ENCODE measurements around the gene ATP11A.

Gene ATP11A

DNA sequence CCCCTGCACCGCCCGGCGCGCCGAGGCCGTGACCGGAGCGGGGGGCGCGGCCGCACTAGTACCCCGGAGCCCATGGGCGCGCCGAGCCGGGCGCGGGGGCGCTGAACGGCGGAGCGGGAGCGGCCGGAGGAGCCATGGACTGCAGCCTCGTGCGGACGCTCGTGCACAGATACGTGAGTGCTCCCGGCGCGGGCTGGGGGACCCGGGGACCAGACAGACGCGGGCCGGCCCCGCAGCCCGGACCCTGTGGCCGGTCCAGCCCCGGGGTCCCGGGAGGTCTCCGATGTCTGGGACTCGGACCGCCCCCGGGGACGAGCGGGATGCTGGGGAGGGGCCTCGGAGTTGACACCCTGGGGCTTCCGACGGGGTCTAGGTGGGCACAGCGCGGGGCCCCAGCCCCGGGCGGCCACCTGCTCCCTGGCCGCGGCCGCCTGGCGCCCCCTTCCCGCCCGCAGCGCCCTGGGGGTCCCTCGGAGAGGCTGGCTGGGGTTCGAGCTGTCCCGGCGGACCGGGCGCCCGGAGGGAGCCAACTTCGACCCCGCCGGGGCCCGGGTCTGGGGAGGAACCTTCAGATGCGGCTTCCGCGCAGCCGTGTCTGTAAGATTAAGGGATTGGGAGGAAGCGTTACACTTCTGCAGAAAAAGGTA, 568 bp downstream of the ATP11A start:
- Histone ChIP-seq H3K79me2 (peaks cover 15% of the 10 kb centered on the region), H3K9me3 (ENCODE audit: control insufficient read depth, low read length) (no peaks in the 10 kb centered on the region), H3K4me2 (ENCODE audit: low read length) (peak overlapping the region; percentile 75), H3K4me1 (peaks cover 3% of the 10 kb centered on the region), H3K9ac (peak overlapping the region; percentile 14), H3K4me3 (ENCODE audit: low read depth, low read length) (peak overlapping the region; percentile 67), H2AFZ (peak overlapping the region; percentile 73), H3K36me3 (ENCODE audit: control insufficient read depth, insufficient read depth, low read length) (no peaks in the 10 kb centered on the region), H3K27me3 (ENCODE audit: control insufficient read depth, insufficient read depth, low read length) (no peaks in the 10 kb centered on the region), H3K27ac (peak overlapping the region; percentile 44)
- TF ChIP-seq, protein P1, sequence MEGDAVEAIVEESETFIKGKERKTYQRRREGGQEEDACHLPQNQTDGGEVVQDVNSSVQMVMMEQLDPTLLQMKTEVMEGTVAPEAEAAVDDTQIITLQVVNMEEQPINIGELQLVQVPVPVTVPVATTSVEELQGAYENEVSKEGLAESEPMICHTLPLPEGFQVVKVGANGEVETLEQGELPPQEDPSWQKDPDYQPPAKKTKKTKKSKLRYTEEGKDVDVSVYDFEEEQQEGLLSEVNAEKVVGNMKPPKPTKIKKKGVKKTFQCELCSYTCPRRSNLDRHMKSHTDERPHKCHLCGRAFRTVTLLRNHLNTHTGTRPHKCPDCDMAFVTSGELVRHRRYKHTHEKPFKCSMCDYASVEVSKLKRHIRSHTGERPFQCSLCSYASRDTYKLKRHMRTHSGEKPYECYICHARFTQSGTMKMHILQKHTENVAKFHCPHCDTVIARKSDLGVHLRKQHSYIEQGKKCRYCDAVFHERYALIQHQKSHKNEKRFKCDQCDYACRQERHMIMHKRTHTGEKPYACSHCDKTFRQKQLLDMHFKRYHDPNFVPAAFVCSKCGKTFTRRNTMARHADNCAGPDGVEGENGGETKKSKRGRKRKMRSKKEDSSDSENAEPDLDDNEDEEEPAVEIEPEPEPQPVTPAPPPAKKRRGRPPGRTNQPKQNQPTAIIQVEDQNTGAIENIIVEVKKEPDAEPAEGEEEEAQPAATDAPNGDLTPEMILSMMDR (IDR thresholded peaks at IDR 0.05), result no peak

DNA sequence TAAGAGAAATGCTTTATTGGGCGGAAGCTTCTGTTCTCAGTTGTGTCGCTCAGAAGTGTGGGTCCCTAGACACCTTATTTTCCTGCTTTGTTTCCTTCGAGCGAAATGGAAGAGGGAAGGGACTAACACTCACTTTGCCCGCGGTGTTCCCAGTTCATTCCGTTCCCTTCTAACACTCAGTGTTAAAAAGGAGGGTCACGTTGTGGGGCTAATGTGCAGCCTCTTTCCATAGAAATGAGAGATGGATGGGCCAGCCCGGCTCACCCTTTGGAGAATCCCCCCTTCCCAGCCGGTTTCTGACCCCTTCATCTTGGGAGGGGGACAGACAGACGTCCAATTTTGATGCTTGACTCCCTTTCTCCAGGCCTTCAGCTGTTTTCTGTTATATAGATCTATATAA, 2.3 kb downstream of the ATP11A start:
- H3K9ac ChIP-seq, result no peak overlapping the region
- H3K9me3 ChIP-seq (ENCODE audit: control insufficient read depth, low read length), result no peaks in the 10 kb centered on the region
- no peaks in the 10 kb centered on the region for H3K36me3 ChIP-seq (ENCODE audit: control insufficient read depth, insufficient read depth, low read length)
- H3K27ac ChIP-seq, result no peak overlapping the region
- peak overlapping the region; percentile 75 for H3K4me2 ChIP-seq (ENCODE audit: low read length)
- H3K4me3 ChIP-seq (ENCODE audit: low read depth, low read length), result no peak overlapping the region
- peaks cover 3% of the 10 kb centered on the region for H3K4me1 ChIP-seq
- H3K79me2 ChIP-seq, result peaks cover 25% of the 10 kb centered on the region
- TF ChIP-seq, protein P1 (IDR thresholded peaks at IDR 0.05), result no peak
- H2AFZ ChIP-seq, result no peak overlapping the region
- no peaks in the 10 kb centered on the region for H3K27me3 ChIP-seq (ENCODE audit: control insufficient read depth, insufficient read depth, low read length)

DNA sequence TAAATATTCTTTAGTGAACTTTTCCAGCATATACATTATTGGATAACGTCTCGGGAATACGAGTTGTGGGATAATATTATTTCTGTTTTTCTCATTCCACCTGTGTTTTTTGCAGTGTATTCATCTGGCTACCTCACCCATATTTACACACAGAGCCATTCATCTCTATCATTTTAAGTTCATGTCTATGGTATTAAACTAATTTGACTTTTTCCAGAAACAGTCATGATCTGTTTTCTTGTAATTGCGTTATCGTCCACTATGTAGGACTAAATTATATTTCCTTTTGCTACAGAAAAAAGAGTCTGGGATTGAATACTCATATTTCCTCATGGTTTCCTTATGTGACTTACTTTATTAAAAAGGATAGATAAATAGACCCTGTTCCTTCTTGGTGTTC, 2.7 kb downstream of the ATP11A start:
- Histone ChIP-seq H3K9ac (no peak overlapping the region), H3K27ac (no peak overlapping the region), H3K27me3 (ENCODE audit: control insufficient read depth, insufficient read depth, low read length) (no peaks in the 10 kb centered on the region), H3K4me1 (peaks cover 3% of the 10 kb centered on the region), H3K79me2 (peaks cover 27% of the 10 kb centered on the region), H3K9me3 (ENCODE audit: control insufficient read depth, low read length) (no peaks in the 10 kb centered on the region), H3K4me2 (ENCODE audit: low read length) (no peak overlapping the region), H3K4me3 (ENCODE audit: low read depth, low read length) (no peak overlapping the region), H3K36me3 (ENCODE audit: control insufficient read depth, insufficient read depth, low read length) (no peaks in the 10 kb centered on the region), H2AFZ (no peak overlapping the region)
- TF ChIP-seq, protein P1 (IDR thresholded peaks at IDR 0.05), result no peak

DNA sequence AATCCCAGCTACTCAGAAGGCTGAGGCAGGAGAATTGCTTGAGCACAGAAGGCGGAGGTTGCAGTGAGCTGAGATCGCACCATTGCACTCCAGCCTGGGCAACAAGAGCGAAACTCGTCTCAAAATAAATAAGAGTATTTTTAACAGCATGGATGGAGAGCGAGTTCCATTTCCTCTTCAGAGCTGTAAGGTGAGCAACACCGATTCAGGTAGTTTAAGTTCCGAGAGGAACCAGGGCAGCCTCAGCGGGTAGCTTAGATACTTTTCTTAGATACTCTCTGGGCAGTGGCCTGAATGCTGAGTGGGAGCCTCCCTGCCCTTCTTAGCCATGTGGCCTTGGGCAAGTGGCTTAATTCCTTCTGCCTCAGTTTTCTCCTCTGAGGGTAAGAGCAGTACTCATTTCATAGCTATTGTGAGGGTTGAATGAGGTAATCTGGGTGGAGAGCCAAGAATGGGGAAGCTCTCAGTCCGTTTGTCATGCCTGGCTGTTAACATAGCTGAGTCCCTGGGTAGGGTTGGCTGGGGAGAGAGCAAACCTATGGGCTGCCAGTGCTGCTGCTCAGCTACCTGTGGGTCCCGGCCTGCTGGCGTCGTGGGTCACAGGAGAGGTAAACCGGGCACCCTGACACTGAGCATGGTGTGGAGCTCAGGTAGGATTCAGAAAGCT, 4.1 kb downstream of the ATP11A start:
- Histone ChIP-seq H3K27me3 (ENCODE audit: control insufficient read depth, insufficient read depth, low read length) (no peaks in the 10 kb centered on the region), H3K27ac (no peak overlapping the region), H3K79me2 (peaks cover 30% of the 10 kb centered on the region), H3K9me3 (ENCODE audit: control insufficient read depth, low read length) (no peaks in the 10 kb centered on the region), H3K4me1 (peaks cover 3% of the 10 kb centered on the region), H3K4me2 (ENCODE audit: low read length) (no peak overlapping the region), H3K9ac (no peak overlapping the region), H3K36me3 (ENCODE audit: control insufficient read depth, insufficient read depth, low read length) (no peaks in the 10 kb centered on the region), H2AFZ (no peak overlapping the region), H3K4me3 (ENCODE audit: low read depth, low read length) (no peak overlapping the region)
- TF ChIP-seq, protein P1 (IDR thresholded peaks at IDR 0.05), result no peak

Measured in parathyroid adenoma (tissue), 2 donors.